Mammary epithelial cell (primary cell): Measurements from ENCODE around the gene PPP1R16B.

Experiments used
- EZH2 ChIP-seq: IDR thresholded peaks from 2 replicates; pipeline ENCODE4 v1.6.1; 2012; ENCODE audit warnings: low read length, inconsistent platforms, borderline replicate concordance
- TF ChIP-seq, protein P1 (sequence below), 2 donors: IDR thresholded peaks in 1 of 2; conservative IDR thresholded peaks in 1 of 2; 2 replicates each; pipeline ENCODE4 v1.5.1; 2011 to 2012; ENCODE audit warnings: inconsistent platforms in 2 of 2, low read length in 2 of 2, mild to moderate bottlenecking in 2 of 2, control low read depth in 1 of 2, low read depth in 1 of 2; ENCODE audit not compliant: insufficient read depth in 1 of 2; ENCODE audit errors: extremely low read depth in 1 of 2

DNA sequence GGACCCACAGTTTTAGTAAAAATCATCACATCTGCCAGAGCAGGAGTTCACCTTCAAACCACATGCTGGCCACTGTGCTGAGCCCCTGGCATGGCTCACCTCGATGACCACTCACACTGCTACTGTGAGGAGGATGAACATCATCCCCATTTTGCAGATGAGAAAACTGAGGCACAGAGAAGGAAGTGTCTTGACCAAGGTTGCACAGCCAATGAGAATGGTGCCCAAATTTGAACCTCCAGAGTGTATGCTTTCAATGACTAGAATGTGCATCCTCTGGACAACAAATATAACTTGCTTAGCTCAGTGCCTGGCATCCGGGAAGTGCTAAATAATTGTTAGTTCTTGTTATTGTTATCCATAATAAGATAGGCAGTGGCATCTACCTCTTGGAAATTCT lies 83.6 kb downstream of the PPP1R16B start:
- no peak for TF ChIP-seq EZH2
- TF ChIP-seq, protein P1, sequence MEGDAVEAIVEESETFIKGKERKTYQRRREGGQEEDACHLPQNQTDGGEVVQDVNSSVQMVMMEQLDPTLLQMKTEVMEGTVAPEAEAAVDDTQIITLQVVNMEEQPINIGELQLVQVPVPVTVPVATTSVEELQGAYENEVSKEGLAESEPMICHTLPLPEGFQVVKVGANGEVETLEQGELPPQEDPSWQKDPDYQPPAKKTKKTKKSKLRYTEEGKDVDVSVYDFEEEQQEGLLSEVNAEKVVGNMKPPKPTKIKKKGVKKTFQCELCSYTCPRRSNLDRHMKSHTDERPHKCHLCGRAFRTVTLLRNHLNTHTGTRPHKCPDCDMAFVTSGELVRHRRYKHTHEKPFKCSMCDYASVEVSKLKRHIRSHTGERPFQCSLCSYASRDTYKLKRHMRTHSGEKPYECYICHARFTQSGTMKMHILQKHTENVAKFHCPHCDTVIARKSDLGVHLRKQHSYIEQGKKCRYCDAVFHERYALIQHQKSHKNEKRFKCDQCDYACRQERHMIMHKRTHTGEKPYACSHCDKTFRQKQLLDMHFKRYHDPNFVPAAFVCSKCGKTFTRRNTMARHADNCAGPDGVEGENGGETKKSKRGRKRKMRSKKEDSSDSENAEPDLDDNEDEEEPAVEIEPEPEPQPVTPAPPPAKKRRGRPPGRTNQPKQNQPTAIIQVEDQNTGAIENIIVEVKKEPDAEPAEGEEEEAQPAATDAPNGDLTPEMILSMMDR (conservative IDR thresholded peaks at IDR 0.05 in 1 of 2, IDR thresholded peaks at IDR 0.05 in 1 of 2; ENCODE audit: extremely low read depth in 1 of 2, insufficient read depth in 1 of 2, low read depth in 1 of 2, low read length in 2 of 2) = no peak
